Measurements from ENCODE around the gene DDO. TPM values are rescaled to one million over a fixed set of nuclear protein-coding genes. Genes with fewer than 3 reads are reported as not detected.
"Not testable (repeated sequence)": the region's sequence is repeated elsewhere in the genome, so short reads cannot be mapped to it uniquely, and the experiment has no call there.

DDO gene
- total and polyA plus RNA-seq, 3 experiments from 2014 or later: not detected

DNA sequence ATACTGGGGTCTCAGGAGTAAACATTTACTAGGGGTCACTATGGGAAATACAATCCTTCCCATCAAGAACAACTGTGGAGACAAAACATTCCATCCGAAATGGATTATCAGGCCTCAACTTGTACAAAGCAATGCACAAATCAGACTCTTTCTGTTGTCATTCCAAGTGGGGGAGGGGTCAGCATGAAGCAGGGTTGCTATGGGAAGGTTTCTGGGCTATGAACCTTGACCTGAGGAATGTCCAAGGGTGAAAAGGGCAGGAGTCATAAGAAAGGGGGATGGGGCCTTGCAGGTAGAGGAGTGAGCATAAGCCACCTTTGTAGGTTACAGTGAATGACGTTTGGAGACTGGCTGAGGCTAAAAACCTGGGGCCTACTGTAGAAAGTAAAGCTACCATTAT is 60.4 kb downstream of the DDO start:
- no peak for DNase-seq
- Mint-ChIP-seq H3K9me3 (no peaks in the 10 kb centered on the region), H3K36me3 (no peaks in the 10 kb centered on the region), H3K4me1 (peaks cover 10 to 14% (median 14%) of the 10 kb centered on the region in 3 donors), H3K27me3 (peaks cover 15 to 38% of the 10 kb centered on the region in 2 donors), H3K27ac (no peak overlapping the region), H3K4me3 (no peak overlapping the region)
- CTCF ChIA-PET: interaction anchor here (1.4 kb wide), 1 partner anchor 17 kb away, joined by 3 read pairs; no protein-coding TSS in a partner anchor
- no peak overlapping the region for H3K27ac ChIP-seq (ENCODE audit: low read depth, low read length)
- no peaks in the 10 kb centered on the region for H3K9me3 ChIP-seq (ENCODE audit: low read length)
- peaks cover 5% of the 10 kb centered on the region for H3K27me3 ChIP-seq (ENCODE audit: insufficient read depth, low read length, poor library complexity, severe bottlenecking)
- no peaks in the 10 kb centered on the region for H3K36me3 ChIP-seq (ENCODE audit: insufficient read depth, low read length)
- H3K4me3 ChIP-seq (ENCODE audit: low read length): no peak overlapping the region
- POLR2A ChIA-PET: no interaction called here
- H3K4me1 ChIP-seq (ENCODE audit: insufficient read depth, low read length): no peaks in the 10 kb centered on the region

DNA sequence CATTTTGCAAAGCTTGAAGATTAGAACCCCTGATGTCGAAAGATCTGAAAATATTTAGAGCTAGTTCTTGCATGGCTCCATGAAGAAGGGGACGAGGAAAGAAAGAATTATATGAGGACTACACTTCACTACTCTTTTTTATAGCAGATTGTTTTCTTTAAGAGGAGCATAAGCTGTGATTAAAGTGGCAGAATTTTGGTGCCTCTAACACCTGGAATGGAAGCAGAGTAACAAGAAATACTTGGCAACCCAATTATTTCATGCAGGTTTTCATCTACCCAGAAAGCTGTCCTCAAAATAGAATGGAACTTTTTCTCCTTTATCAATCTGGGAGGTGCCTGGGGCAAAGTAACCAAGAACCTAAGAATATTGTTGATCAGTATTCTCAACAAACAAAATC is 61.2 kb downstream of the DDO start:
- Mint-ChIP-seq H3K4me3 (no peak overlapping the region), H3K27me3 (peaks cover 12 to 36% of the 10 kb centered on the region in 2 donors), H3K9me3 (no peaks in the 10 kb centered on the region), H3K4me1 (peaks cover 10 to 14% (median 14%) of the 10 kb centered on the region in 3 donors), H3K36me3 (no peaks in the 10 kb centered on the region), H3K27ac (peak overlapping the region in 1 of 8 donors; percentile 9)
- Histone ChIP-seq H3K27me3 (ENCODE audit: insufficient read depth, low read length, poor library complexity, severe bottlenecking) (peaks cover 5% of the 10 kb centered on the region), H3K9me3 (ENCODE audit: low read length) (no peaks in the 10 kb centered on the region), H3K4me1 (ENCODE audit: insufficient read depth, low read length) (no peaks in the 10 kb centered on the region), H3K27ac (ENCODE audit: low read depth, low read length) (no peak overlapping the region), H3K4me3 (ENCODE audit: low read length) (no peak overlapping the region), H3K36me3 (ENCODE audit: insufficient read depth, low read length) (no peaks in the 10 kb centered on the region)
- ChIA-PET CTCF (interaction anchor here (0.7 kb wide), 1 partner anchor 11 kb away, joined by 3 read pairs; no protein-coding TSS in a partner anchor), POLR2A (no interaction called here)
- DNase-seq: no peak

DNA sequence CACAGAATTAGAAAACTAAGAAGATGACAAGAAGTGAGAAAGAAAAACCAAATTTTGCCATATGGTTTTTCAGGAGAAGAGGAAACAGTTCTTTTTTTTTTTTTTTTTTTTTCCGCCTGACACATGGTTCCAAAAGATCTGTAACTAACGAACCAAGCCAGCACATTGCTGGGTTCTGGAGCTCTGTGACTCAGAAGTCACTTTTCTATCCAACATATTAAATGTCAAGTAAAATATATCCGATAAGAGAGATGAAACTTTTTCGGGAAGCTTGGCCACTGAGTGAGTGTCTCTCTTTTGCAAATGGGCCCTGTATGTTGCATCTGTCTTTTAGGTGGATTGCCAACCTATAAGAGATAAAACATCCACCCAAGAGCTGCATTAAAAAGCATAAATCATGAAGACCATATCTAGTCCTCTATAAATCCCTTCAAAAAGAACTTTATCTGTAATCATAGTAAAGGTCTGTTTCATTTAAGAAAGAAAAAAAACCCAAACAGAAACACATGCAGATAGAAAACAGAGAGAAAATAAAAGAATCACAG is 61.8 kb downstream of the DDO start:
- CTCF ChIA-PET: interaction anchor here (0.7 kb wide), 2 partner anchors 12 to 308 kb away, joined by 3 to 4 read pairs; no protein-coding TSS in a partner anchor
- H3K27me3 Mint-ChIP-seq: peaks cover 12 to 30% of the 10 kb centered on the region in 2 donors
- POLR2A ChIA-PET: no interaction called here

DNA sequence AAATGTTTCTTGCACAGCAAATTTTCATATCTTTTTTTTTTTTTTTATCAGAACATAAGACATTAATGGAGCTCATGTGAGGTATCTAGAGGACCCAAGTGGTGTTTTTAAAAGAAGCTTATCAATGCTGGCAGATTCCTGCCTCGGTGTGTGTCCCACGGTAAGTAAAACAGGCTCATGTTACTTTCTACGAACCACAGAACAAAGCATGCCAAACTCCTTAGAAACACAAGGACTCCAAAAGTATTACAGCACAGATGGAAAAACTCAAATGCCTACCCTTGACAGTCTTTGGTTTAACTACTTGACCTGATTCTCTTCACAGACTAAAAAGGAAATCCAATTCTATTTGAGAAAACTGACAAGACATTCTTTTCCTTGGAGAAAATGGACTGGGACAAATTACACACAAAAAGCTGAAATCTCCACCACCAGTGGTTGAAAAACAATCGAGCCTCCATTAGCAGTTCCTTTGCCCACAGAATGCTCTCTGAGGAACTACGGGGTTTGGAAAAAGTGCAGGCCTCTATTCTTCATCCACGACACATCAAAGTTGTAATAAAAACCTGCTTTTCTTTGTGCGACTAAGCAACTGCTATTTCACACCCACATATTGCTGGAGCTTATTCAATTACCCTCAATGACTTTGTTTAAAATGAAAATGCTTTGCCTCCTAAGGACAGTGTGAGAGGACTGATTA is 62.7 kb downstream of the DDO start:
- Mint-ChIP-seq H3K27me3 (peaks cover 12 to 28% of the 10 kb centered on the region in 2 donors), H3K27ac (no peak overlapping the region), H3K4me3 (no peak overlapping the region), H3K4me1 (peaks cover 10 to 14% (median 14%) of the 10 kb centered on the region in 3 donors), H3K36me3 (no peaks in the 10 kb centered on the region), H3K9me3 (no peaks in the 10 kb centered on the region)
- no peaks in the 10 kb centered on the region for H3K27me3 ChIP-seq (ENCODE audit: insufficient read depth, low read length, poor library complexity, severe bottlenecking)
- DNase-seq: no peak
- H3K9me3 ChIP-seq (ENCODE audit: low read length): no peaks in the 10 kb centered on the region
- no peak overlapping the region for H3K4me3 ChIP-seq (ENCODE audit: low read length)
- H3K36me3 ChIP-seq (ENCODE audit: insufficient read depth, low read length): no peaks in the 10 kb centered on the region
- POLR2A ChIA-PET: no interaction called here
- no peak overlapping the region for H3K27ac ChIP-seq (ENCODE audit: low read depth, low read length)
- CTCF ChIA-PET: interaction anchor here (0.7 kb wide), 1 partner anchor 307 kb away, joined by 4 read pairs; no protein-coding TSS in a partner anchor
- H3K4me1 ChIP-seq (ENCODE audit: insufficient read depth, low read length): no peaks in the 10 kb centered on the region

More for the DNA sequence above, 61.8 kb downstream of the DDO start:
- H3K4me3 ChIP-seq (ENCODE audit: low read length): no peak overlapping the region
- Mint-ChIP-seq H3K36me3 (no peaks in the 10 kb centered on the region), H3K9me3 (no peaks in the 10 kb centered on the region), H3K4me1 (peaks cover 10 to 14% (median 14%) of the 10 kb centered on the region in 3 donors), H3K27ac (no peak overlapping the region), H3K4me3 (no peak overlapping the region)
- H3K9me3 ChIP-seq (ENCODE audit: low read length): no peaks in the 10 kb centered on the region
- no peaks in the 10 kb centered on the region for H3K36me3 ChIP-seq (ENCODE audit: insufficient read depth, low read length)
- no peaks in the 10 kb centered on the region for H3K4me1 ChIP-seq (ENCODE audit: insufficient read depth, low read length)
- peaks cover 3% of the 10 kb centered on the region for H3K27me3 ChIP-seq (ENCODE audit: insufficient read depth, low read length, poor library complexity, severe bottlenecking)
- H3K27ac ChIP-seq (ENCODE audit: low read depth, low read length): no peak overlapping the region
- no peak for DNase-seq

DNA sequence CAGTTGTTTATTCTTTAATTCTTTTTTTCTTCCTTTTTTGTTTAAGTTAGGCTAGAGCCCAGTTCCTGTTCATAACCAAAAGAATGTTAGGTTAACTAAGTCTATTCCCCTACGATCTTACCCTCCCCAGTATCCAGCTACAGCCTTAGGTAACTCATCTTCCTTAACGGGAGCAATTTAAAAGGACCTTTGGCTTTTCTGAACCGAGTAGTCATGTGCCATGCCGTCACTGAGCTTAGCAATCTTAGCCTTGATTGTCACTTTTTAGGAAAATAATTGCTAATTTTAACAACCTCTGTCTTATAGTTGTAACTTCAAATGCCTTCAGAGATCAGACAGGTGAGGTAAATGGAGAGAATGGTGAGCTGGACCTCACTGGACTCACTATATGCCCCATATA is 63.4 kb downstream of the DDO start:
- H3K4me1 ChIP-seq (ENCODE audit: insufficient read depth, low read length): no peaks in the 10 kb centered on the region
- DNase-seq: no peak
- no peaks in the 10 kb centered on the region for H3K9me3 ChIP-seq (ENCODE audit: low read length)
- ChIA-PET POLR2A (no interaction called here), CTCF (no interaction called here)
- no peak overlapping the region for H3K4me3 ChIP-seq (ENCODE audit: low read length)
- Mint-ChIP-seq H3K27me3 (peaks cover 6 to 22% of the 10 kb centered on the region in 2 donors), H3K27ac (no peak overlapping the region), H3K9me3 (no peaks in the 10 kb centered on the region), H3K4me3 (no peak overlapping the region), H3K36me3 (no peaks in the 10 kb centered on the region), H3K4me1 (peaks cover 6 to 7% (median 7%) of the 10 kb centered on the region in 3 donors)
- H3K27me3 ChIP-seq (ENCODE audit: insufficient read depth, low read length, poor library complexity, severe bottlenecking): no peaks in the 10 kb centered on the region
- H3K36me3 ChIP-seq (ENCODE audit: insufficient read depth, low read length): no peaks in the 10 kb centered on the region
- H3K27ac ChIP-seq (ENCODE audit: low read depth, low read length): no peak overlapping the region

DNA sequence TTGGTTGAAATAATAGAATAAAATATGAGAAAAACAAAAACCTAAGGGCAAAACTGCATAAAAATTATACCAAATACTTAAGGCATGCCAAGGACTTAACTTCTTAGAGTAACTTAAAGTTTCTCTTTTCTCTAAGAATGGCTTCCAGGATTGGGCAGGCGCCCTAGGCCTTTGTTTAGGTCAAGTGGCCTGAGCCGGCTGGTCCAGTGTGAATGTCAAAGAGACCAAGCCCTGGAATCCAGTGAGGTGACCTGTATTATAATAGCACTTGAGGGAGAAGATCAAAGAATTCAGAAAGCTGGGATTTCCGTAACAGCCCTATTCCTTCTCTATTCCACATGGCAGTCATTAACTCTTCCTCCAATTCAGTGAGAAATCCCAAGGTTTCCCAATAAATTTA is 63.8 kb downstream of the DDO start:
- Mint-ChIP-seq H3K27ac (no peak overlapping the region), H3K36me3 (no peaks in the 10 kb centered on the region), H3K4me1 (peaks cover 2 to 3% (median 2%) of the 10 kb centered on the region in 3 donors), H3K4me3 (no peak overlapping the region), H3K27me3 (peaks cover 1 to 17% of the 10 kb centered on the region in 2 donors), H3K9me3 (no peaks in the 10 kb centered on the region)
- DNase-seq: no peak
- Histone ChIP-seq H3K9me3 (ENCODE audit: low read length) (no peaks in the 10 kb centered on the region), H3K4me3 (ENCODE audit: low read length) (no peak overlapping the region), H3K27ac (ENCODE audit: low read depth, low read length) (no peak overlapping the region), H3K27me3 (ENCODE audit: insufficient read depth, low read length, poor library complexity, severe bottlenecking) (no peaks in the 10 kb centered on the region), H3K36me3 (ENCODE audit: insufficient read depth, low read length) (no peaks in the 10 kb centered on the region), H3K4me1 (ENCODE audit: insufficient read depth, low read length) (no peaks in the 10 kb centered on the region)
- ChIA-PET CTCF (no interaction called here), POLR2A (no interaction called here)

DNA sequence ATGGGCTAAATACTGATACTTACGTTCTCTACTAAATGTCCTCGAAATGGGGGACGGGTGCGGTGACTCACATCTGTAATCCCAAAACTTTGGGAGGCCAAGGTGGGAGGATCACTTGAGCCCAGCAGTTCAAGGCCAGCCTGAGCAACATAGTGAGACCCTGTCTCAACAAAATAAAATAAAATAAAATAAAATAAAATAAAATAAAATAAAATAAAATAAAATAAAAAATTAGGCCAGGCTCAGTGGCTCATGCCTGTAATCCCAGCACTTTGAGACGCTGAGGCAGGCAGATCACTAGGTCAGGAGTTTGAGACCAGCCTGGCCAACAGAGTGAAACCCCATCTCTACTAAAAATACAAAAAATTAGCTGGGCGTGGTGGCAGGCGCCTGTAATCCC is 64.8 kb downstream of the DDO start:
- H3K27ac ChIP-seq (ENCODE audit: low read depth, low read length); H3K4me3 ChIP-seq (ENCODE audit: low read length); H3K36me3 ChIP-seq (ENCODE audit: insufficient read depth, low read length); H3K4me1 Mint-ChIP-seq; H3K4me1 ChIP-seq (ENCODE audit: insufficient read depth, low read length); H3K27me3 ChIP-seq (ENCODE audit: insufficient read depth, low read length, poor library complexity, severe bottlenecking); H3K4me3 Mint-ChIP-seq; H3K9me3 Mint-ChIP-seq; H3K36me3 Mint-ChIP-seq; POLR2A ChIA-PET; DNase-seq; H3K9me3 ChIP-seq (ENCODE audit: low read length); H3K27ac Mint-ChIP-seq; CTCF ChIA-PET: not testable (repeated sequence)
- peaks cover 0 to 11% of the 10 kb centered on the region in 2 donors for H3K27me3 Mint-ChIP-seq

DNA sequence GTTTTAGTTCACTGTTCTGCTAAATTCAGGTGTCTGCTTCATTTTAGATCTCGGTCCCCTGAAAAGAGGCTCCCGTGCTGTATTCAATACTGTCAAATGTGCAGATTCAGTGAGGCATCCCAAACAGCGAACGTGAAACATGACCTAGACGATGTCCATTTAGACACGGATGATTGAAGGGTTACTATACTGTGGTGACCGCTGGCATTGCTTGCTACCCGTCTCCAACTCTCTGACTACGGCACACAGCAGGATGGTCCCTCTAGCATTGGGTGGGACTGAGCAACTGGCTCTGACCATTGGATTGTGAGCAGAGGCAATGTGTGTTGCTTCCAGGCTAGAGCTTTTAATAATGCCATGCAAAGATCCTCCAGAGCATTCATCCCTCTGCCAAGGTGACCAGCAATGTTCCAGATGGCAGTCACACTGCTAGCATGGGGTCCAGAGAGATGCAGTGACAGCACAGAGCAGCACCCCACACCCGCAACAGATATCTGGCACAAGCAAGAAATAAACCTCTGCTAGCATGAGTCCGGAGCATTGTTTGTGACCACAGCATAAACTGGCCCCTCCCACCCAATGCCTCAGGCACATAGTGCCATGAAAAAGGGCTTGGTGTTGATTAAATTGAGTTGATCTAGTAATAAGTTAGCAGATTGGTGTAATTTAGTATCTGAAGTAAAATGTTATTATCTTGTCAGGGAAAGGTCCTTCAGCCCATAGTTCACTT is 66.2 kb downstream of the DDO start:
- no peak overlapping the region for H3K4me3 ChIP-seq (ENCODE audit: low read length)
- no peaks in the 10 kb centered on the region for H3K36me3 Mint-ChIP-seq
- no peaks in the 10 kb centered on the region for H3K9me3 Mint-ChIP-seq
- ChIA-PET CTCF (no interaction called here), POLR2A (no interaction called here)
- H3K27ac ChIP-seq (ENCODE audit: low read depth, low read length): no peak overlapping the region
- H3K27ac Mint-ChIP-seq: no peak overlapping the region
- H3K4me1 ChIP-seq (ENCODE audit: insufficient read depth, low read length): no peaks in the 10 kb centered on the region
- DNase-seq: no peak
- no peaks in the 10 kb centered on the region for H3K9me3 ChIP-seq (ENCODE audit: low read length)
- no peak overlapping the region for H3K4me3 Mint-ChIP-seq
- no peaks in the 10 kb centered on the region for H3K4me1 Mint-ChIP-seq
- no peaks in the 10 kb centered on the region for H3K36me3 ChIP-seq (ENCODE audit: insufficient read depth, low read length)
- no peaks in the 10 kb centered on the region for H3K27me3 ChIP-seq (ENCODE audit: insufficient read depth, low read length, poor library complexity, severe bottlenecking)
- H3K27me3 Mint-ChIP-seq: peaks cover 0 to 9% of the 10 kb centered on the region in 2 donors

Measured in CD8-positive, alpha-beta memory T cell (primary cell).